Kidney (tissue), 14 donors: ENCODE data around the gene PPP1R16B. TPM values are rescaled to one million over a fixed set of nuclear protein-coding genes. Genes with fewer than 3 reads are reported as not detected.

ENCODE experiments used
- DNase-seq, 5 donors: peaks; one replicate each; pipeline ENCODE4 v3.0.0-alpha.2; 2013 to 2020
- FAIRE-seq: peaks from 2 replicates; lab custom pipeline; 2012; peaks lifted over from hg19 to GRCh38; lab: Jason Lieb, UNC
- H3K27ac ChIP-seq, 2 donors: one replicate each; pipeline ENCODE4 v1.7.0; 2013; ENCODE audit warnings: low read depth in 2 of 2, low read length in 2 of 2, inconsistent platforms in 1 of 2
- H3K27me3 ChIP-seq: one replicate; pipeline ENCODE4 v1.7.1; 2013; ENCODE audit warnings: low read length, inconsistent platforms; ENCODE audit not compliant: control insufficient read depth, insufficient read depth
- H3K36me3 ChIP-seq, 3 donors: one replicate each; pipeline versions ENCODE4 v1.7.0 to v1.7.1; 2013; ENCODE audit warnings: low read length in 3 of 3, control low read depth in 1 of 3, inconsistent platforms in 1 of 3; ENCODE audit not compliant: insufficient read depth in 3 of 3, control insufficient read depth in 2 of 3
- H3K4me1 ChIP-seq, 3 donors: one replicate each; pipeline versions ENCODE4 v1.7.0 to v1.7.1; 2013; ENCODE audit warnings: low read length in 3 of 3, inconsistent platforms in 1 of 3, low read depth in 1 of 3; ENCODE audit not compliant: control insufficient read depth in 2 of 3, insufficient read depth in 2 of 3
- H3K4me3 ChIP-seq, 3 donors: one replicate each; pipeline versions ENCODE4 v1.7.0 to v1.8.1; 2013; ENCODE audit warnings: low read length in 3 of 3, control low read depth in 1 of 3, inconsistent platforms in 1 of 3
- H3K9ac ChIP-seq, 3 donors: one replicate each; pipeline versions ENCODE4 v1.7.0 to v1.7.1; 2013; ENCODE audit warnings: low read length in 3 of 3, control low read depth in 1 of 3, inconsistent platforms in 1 of 3
- H3K9me3 ChIP-seq, 3 donors: one replicate each; pipeline versions ENCODE4 v1.7.0 to v1.7.1; 2013; ENCODE audit warnings: low read length in 3 of 3, control low read depth in 1 of 3, inconsistent platforms in 1 of 3; ENCODE audit not compliant: control insufficient read depth in 2 of 3, insufficient read depth in 1 of 3
- intact Hi-C: fragments of 100-400 bp; cut with DNase I; formaldehyde crosslinking; loops from one replicate; pipeline ENCODE4 v1.11.1; 2022
- polyA plus RNA-seq: library from polyadenylated mRNA; stranded (reverse); fragments of 350-450 nt; fragmentation: Illumina TruSeq; extraction: RNeasy Lipid Tissue Mini Kit (QIAGEN cat#74804); gene quantifications from one replicate; pipeline ENCODE4 v1.2.3, GENCODE V29; 2014; ENCODE audit warnings: low read depth, low replicate concordance; ENCODE audit not compliant: insufficient read depth
- total RNA-seq: library from RNA; stranded (reverse); fragmentation: NEBNext Ultra II Directional; extraction: Animal tissue kit (Norgen Biotek cat#: 25700); gene quantifications from one replicate; pipeline ENCODE4 v1.2.1, GENCODE V29; 2021
- TF ChIP-seq, protein P1 (sequence below): IDR thresholded peaks from 3 replicates; pipeline ENCODE4 v1.5.1; 2012; ENCODE audit warnings: mild to moderate bottlenecking, moderate library complexity, borderline replicate concordance; ENCODE audit not compliant: insufficient read depth; ENCODE audit errors: extremely low read depth
- donor health status: control.
- donor health status: control.
- donor health status: control.
- donor health status: control.
- donor health status: control.
- donor health status: DM: yes; HTN: yes; CAD: no.
- donor health status: Normal renal cell carcinoma (clear cell type).

PPP1R16B gene
- total and polyA plus RNA-seq, 2 donors from 2014 or later: 11.5 to 29.4 TPM

DNA sequence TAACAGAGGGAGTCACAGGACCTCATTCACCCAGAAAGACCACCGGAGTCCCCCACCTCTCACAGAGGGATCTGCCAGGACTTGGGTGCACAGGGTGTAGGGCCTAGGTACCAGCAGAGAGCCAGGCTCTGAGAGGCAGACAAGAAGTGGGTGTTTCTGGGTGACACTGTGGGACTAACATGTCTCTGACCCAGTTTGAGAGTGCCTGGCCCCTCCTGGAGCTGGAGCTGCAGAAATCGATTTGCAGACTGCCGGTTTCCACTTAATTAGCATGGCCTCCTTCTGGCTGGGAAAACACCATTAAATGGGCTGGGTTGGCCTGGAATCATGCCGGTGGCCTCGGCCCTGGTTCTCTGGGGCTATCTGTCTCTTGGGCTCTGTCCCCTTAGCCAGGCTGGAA, 59.2 kb downstream of the PPP1R16B start:
- H3K27ac ChIP-seq: peak overlapping the region in 1 of 2 donors; percentile 47
- no peak overlapping the region for H3K4me3 ChIP-seq
- no peaks in the 10 kb centered on the region for H3K9me3 ChIP-seq
- peaks cover 0 to 3% (median 2%) of the 10 kb centered on the region in 3 donors for H3K36me3 ChIP-seq
- H3K27me3 ChIP-seq: no peaks in the 10 kb centered on the region
- TF ChIP-seq, protein P1, sequence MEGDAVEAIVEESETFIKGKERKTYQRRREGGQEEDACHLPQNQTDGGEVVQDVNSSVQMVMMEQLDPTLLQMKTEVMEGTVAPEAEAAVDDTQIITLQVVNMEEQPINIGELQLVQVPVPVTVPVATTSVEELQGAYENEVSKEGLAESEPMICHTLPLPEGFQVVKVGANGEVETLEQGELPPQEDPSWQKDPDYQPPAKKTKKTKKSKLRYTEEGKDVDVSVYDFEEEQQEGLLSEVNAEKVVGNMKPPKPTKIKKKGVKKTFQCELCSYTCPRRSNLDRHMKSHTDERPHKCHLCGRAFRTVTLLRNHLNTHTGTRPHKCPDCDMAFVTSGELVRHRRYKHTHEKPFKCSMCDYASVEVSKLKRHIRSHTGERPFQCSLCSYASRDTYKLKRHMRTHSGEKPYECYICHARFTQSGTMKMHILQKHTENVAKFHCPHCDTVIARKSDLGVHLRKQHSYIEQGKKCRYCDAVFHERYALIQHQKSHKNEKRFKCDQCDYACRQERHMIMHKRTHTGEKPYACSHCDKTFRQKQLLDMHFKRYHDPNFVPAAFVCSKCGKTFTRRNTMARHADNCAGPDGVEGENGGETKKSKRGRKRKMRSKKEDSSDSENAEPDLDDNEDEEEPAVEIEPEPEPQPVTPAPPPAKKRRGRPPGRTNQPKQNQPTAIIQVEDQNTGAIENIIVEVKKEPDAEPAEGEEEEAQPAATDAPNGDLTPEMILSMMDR: no peak
- peaks cover 0 to 27% (median 16%) of the 10 kb centered on the region in 3 donors for H3K4me1 ChIP-seq
- H3K9ac ChIP-seq: no peak overlapping the region
- no peak for DNase-seq
- intact Hi-C loops: no loop called here
- no peak for FAIRE-seq

DNA sequence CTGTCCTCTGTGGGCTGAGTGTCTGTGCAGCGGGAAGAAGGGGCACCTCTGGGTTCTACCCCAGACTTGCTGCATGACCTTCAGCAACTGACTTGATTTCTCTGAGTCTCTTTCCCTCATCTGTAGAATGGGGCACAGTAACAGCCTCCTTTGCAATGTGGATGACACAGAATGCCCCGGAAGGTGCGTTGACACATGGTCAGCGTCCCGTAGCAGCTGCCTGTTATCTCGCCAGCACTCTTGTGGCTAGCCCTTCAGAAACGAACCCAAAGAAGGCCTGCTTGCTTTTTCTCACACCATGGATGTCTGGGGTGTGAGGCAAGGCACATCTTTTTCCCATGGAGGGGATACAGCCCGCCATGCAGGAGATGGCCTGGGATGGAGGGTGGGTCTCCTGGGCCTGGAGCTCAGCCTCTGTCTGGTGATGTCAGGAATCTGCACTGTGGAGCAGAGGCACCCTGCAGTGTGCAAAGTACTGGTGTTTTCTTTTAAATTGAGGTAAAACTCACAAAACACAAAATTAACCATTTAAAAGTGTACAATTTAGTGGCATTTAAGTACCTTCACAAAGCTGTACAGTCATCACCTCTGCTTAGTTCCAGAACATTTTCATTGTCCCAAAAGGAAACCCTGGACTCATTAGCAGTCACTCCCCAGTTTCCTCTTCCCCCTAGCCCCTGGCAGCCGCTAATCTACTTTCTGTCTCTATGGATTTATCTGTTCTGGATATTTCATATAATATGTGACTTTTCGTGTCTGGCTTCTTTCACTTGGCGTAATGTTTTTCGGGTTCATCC, 61.0 kb downstream of the PPP1R16B start:
- Histone ChIP-seq H3K9ac (no peak overlapping the region), H3K9me3 (no peaks in the 10 kb centered on the region), H3K27me3 (no peaks in the 10 kb centered on the region), H3K36me3 (peaks cover 0 to 3% (median 2%) of the 10 kb centered on the region in 3 donors), H3K27ac (peak overlapping the region in 1 of 2 donors; percentile 65), H3K4me1 (peaks cover 0 to 25% (median 22%) of the 10 kb centered on the region in 3 donors), H3K4me3 (no peak overlapping the region)
- TF ChIP-seq, protein P1: no peak
- intact Hi-C loops: no loop called here
- DNase-seq (no peak), FAIRE-seq (no peak)

DNA sequence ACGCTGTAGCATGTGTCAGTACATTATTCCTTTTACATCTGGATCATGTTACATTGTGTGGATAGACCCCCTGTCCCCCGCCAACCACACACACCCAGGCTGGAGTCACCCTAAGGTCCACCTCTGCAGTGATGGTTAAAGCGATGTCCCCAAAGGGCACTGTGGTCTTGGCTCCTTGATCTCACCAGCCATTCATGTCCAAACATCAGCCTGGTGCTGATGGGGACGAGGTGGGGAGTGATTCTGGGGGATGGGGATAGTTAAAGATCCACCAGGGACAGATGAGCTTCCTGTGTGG, 61.5 kb downstream of the PPP1R16B start:
- Histone ChIP-seq H3K9me3 (no peaks in the 10 kb centered on the region), H3K27me3 (no peaks in the 10 kb centered on the region), H3K27ac (peak overlapping the region in 1 of 2 donors; percentile 65), H3K4me1 (peaks cover 0 to 25% (median 20%) of the 10 kb centered on the region in 3 donors), H3K4me3 (no peak overlapping the region), H3K9ac (no peak overlapping the region), H3K36me3 (peaks cover 0 to 3% (median 2%) of the 10 kb centered on the region in 3 donors)
- TF ChIP-seq, protein P1: no peak
- intact Hi-C loops: no loop called here
- peak in 2 of 5 donors; percentile 12 to 30 for DNase-seq
- FAIRE-seq: no peak
